Measurements from ENCODE around the gene ITPR1.

Gene ITPR1

GRCh38 chr3:4690277-4690676 lies 197.1 kb downstream of the ITPR1 start:
- no peak for DNase-seq

GRCh38 chr3:4693620-4694019 lies 200.5 kb downstream of the ITPR1 start:
- no peak for DNase-seq

DNA sequence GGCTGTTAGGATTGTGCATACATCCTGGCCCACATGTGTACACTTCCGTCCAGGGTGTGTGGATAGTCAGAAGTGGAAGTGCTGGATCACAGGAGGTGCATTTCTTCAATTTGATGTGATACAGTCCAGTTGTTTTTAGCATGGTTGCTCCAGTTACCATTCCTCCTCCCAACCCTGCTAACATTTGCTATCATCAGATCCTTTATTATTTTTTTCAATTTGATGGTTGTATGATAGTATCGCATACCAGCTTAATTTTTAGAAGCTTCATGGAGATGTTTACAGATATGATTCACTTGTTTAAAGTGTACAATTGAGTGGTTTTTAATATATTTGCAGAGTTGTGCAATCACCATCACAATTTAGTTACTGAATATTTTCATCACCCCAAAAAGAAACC lies 202.7 kb downstream of the ITPR1 start:
- DNase-seq, result no peak

- DNase-seq, result no peak
Measured at GRCh38 chr3:4696266-4696665, 203.1 kb downstream of the ITPR1 start.

GRCh38 chr3:4698125-4698821 lies 205.1 kb downstream of the ITPR1 start:
- no peak for DNase-seq

DNA sequence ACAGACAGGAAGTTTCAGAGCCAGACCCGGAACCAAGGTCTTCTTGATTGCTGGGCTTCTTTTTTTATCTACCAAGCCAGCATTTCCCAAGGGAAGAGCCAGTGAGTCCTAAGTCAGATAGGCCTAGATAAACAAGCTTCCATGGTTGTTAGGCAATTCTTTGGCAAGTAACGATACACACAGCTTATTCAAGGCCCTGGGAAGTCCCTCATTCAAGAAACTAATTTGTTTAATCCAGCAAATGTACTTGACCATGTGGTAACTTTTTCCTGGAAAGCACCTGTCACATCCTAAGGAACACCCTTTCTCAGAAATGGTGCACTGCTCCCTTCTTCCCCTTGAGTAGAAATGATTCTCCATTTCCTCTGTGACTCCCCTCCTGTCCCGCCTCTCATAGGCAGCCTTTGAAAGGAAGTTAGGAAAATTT lies 209.9 kb downstream of the ITPR1 start:
- DNase-seq, result no peak

- DNase-seq, result no peak
Measured at GRCh38 chr3:4704552-4704951, 211.4 kb downstream of the ITPR1 start.

- DNase-seq, result no peak
Measured at GRCh38 chr3:4707324-4707723, 214.2 kb downstream of the ITPR1 start.

- DNase-seq, result no peak
Measured at GRCh38 chr3:4708230-4708629, 215.1 kb downstream of the ITPR1 start.

DNA sequence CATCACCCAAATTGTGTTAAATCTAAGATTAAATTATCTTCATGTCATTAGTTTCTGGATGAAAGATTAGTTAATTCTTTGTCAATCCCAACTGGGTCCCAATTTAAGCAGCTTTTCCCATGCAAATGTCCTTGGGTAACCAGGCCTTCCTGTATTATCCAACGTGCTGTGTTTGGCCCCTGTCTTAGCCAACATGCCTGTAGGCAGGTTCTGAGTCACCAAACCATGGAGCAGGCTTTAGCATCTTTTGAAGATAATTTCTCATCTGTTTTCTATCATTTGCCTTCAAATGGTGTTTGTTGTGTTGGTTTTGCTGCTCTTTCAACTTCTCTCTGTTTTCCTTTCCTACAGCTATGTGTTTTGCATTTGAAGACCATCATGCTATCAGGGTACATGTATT lies 216.2 kb downstream of the ITPR1 start:
- DNase-seq, result no peak

DNA sequence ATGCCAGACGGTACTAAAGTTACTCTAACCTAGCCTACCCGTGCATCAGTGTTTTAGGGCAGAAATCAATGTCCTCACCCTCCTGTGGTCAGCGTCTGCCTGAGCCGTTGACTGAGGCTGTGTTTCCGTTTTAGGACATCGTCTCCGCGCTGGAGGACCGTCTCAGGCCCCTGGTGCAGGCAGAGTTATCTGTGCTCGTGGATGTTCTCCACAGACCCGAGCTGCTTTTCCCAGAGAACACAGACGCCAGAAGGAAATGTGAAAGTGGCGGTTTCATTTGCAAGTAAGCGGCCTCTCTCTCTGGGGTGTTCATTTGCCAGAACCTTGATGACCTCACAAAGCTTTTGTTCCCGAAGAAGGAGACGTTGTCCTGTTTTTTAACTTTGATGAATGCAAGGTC lies 217.0 kb downstream of the ITPR1 start:
- no peak for DNase-seq

DNA sequence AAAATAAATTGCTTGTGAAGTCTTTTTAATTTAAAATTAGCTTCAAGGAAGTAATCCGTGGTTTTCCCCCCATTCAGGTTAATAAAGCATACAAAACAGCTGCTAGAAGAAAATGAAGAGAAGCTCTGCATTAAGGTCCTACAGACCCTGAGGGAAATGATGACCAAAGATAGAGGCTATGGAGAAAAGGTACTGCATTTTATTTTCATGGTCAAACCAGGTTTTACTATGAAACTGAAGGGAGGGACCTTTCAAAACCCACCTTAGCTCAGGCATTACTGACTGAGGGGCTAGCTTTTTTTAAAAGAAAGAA lies 218.5 kb downstream of the ITPR1 start:
- no peak for DNase-seq

DNA sequence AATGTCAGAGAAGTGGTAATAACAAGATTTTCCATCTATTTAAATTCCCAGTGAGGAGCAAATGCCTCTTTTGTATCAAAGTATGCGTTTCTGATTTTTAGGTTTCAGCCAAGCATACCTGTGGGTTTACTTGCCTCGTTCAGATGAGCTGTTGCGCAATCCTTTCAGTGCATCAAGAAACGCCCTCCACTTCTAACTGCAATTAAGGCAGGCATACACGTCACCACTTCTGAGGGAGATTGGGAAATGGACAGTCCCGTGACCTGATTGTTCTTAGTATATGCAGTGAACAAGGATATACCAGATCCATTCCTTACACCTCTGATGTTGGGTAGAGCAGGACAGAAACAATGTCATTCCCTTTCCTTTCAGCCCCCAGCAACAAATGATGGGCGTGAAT lies 219.0 kb downstream of the ITPR1 start:
- no peak for DNase-seq

- no peak for DNase-seq
Measured at GRCh38 chr3:4714045-4714444, 220.9 kb downstream of the ITPR1 start.

- DNase-seq, result no peak
Measured at GRCh38 chr3:4716266-4716665, 223.1 kb downstream of the ITPR1 start.

GRCh38 chr3:4716706-4717362 lies 223.7 kb downstream of the ITPR1 start:
- DNase-seq, result no peak

- no peak for DNase-seq
Measured at GRCh38 chr3:4717363-4717740, 224.2 kb downstream of the ITPR1 start.

GRCh38 chr3:4718179-4718736 lies 225.1 kb downstream of the ITPR1 start:
- DNase-seq, result no peak

DNA sequence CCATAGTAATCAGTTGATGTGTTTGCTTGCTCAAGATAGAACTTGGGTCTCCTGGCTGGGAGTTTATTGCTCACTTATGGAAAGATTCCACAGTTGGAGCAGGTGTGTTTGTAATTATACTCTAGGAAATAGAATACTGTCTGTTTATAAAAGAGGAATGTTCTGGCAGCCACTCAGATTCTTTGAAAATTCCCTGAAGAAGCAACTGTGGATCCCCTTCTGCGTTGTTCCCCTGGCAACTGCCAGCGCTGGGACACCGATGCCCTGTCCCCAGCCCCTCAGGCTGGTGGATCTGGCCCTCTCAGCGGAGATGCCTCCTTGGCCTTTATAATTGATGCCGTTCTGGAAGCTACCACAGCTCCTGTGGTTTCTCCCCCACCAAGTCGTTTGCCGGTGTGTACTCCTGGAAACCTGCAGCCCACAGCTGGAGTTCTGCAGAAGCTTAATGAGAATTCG lies 225.9 kb downstream of the ITPR1 start:
- DNase-seq, result no peak

- no peak for DNase-seq
Measured at GRCh38 chr3:4720316-4721075, 227.3 kb downstream of the ITPR1 start.

GRCh38 chr3:4721511-4721911 lies 228.4 kb downstream of the ITPR1 start:
- no peak for DNase-seq

GRCh38 chr3:4722103-4722502 lies 229.0 kb downstream of the ITPR1 start:
- DNase-seq, result no peak

DNA sequence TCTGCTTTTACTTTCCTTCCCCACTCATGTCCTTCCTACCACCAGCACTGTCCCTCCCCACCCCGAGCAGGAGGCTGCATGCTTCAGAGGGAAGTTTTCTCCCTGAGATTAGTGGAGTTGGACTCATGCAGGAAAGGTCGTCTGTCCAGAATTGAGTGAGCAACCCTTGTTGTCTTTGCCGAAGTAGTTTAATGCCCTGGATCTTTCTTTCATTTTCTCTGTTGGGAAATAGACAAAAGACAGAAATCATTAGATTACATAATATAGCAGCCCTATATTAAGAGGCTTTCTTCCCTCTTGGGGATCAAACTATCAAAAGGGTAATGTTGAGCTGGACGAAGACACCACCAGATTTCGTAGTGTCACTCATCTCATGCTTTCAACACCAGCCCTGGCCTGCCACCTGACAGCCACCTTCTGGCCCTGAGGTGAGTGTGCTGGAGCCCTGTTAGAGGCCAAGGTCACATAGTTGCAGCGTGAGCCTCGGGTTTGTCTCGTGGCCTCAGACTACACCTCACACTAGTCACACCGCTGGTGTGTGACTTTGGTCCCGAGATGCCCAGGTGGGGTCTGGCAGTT lies 231.0 kb downstream of the ITPR1 start:
- DNase-seq, result no peak

DNA sequence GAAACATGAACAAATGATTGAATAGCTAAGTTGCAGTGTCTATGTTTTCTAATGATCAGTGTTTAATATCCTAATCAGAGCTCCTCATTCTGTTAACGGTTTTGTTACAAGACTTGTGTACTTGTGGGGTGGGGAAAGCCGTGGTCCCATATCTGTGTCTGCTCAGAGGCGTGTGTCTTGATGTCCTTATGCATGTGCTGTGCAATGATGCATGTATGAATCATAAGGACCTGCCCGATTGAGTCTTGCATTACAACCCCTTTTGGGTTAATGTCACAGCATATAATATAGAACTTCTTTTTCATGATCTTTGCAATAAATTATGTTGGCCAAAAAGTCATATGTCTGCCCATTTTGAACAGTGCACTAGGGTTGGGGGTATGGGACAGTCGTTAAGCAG lies 233.4 kb downstream of the ITPR1 start:
- DNase-seq, result no peak

Data from stimulated activated CD4-positive, alpha-beta T cell treated with anti-CD3 and anti-CD28 coated beads, Interleukin-4, amount 100 ng/mL, for 1 hour (primary cell).